A549 (cell line): ENCODE measurements around the gene AFF2. TPM values are rescaled to one million over a fixed set of nuclear protein-coding genes. Genes with fewer than 3 reads are reported as not detected.

Experiments used
- ATAC-seq, 2 experiments: fragments of 200-7000 bp in 1 of 2; fragments of >200 bp in 1 of 2; cut with Nextera tagmentation in 1 of 2; cut with Tn5 transposase in 1 of 2; 3 replicates each; pipeline versions ENCODE4 v1.8.0 to v1.9.1; 2018 to 2020; ENCODE audit warnings: mild to moderate bottlenecking in 1 of 2, moderate library complexity in 1 of 2
- CTCF ChIA-PET: fragments of 300-600 bp; sonication (Branson Sonifier 250); formaldehyde crosslinking; extraction: SDS; loops from one replicate; lab custom pipeline; 2021; ENCODE audit warnings: antibody characterized with exemption, inconsistent platforms; lab: Yijun Ruan, JAX
- POLR2A ChIA-PET: fragments of 350-600 bp; formaldehyde crosslinking; extraction: SDS; loops from one replicate; lab custom pipeline; 2021; ENCODE audit warnings: antibody characterized with exemption, inconsistent platforms; lab: Yijun Ruan, JAX
- DNase-seq, 2 experiments: peaks; one replicate each; pipeline versions ENCODE4 v3.0.0 to v3.0.0-alpha.2; 2011 to 2016; ENCODE audit warnings: low read depth in 1 of 2, low spot score in 1 of 2
- FAIRE-seq: peaks from 2 replicates; lab custom pipeline; 2011; peaks lifted over from hg19 to GRCh38; lab: Jason Lieb, UNC
- H3K27ac ChIP-seq, 2 experiments: fragments of >200 bp; sonication (Bioruptor Twin); formaldehyde crosslinking; 3 replicates each; pipeline ENCODE4 v1.5.1; 2016 to 2017
- H3K4me1 ChIP-seq: fragments of >200 bp; sonication (Bioruptor Twin); formaldehyde crosslinking; 3 replicates; pipeline ENCODE4 v1.6.1; 2016
- H3K4me2 ChIP-seq: fragments of >200 bp; sonication (Bioruptor Twin); formaldehyde crosslinking; 3 replicates; pipeline ENCODE4 v1.6.1; 2016
- H3K4me3 ChIP-seq: fragments of >200 bp; sonication (Bioruptor Twin); formaldehyde crosslinking; 3 replicates; pipeline ENCODE4 v1.5.1; 2016
- H3K9me3 ChIP-seq: fragments of >200 bp; sonication (Bioruptor Twin); formaldehyde crosslinking; 3 replicates; pipeline ENCODE4 v1.6.1; 2016
- CBX2 ChIP-seq: fragments of 200-600 bp; sonication (generic); IDR thresholded peaks from 2 replicates; pipeline ENCODE4 v1.6.1; 2016; ENCODE audit warnings: low read depth, mild to moderate bottlenecking, borderline replicate concordance
- CBX8 ChIP-seq: fragments of 200-600 bp; sonication (generic); IDR thresholded peaks from 2 replicates; pipeline ENCODE4 v1.6.1; 2016
- E2F6 ChIP-seq: IDR thresholded peaks from 2 replicates; pipeline ENCODE4 v1.6.1; 2012; ENCODE audit warnings: low read depth, borderline replicate concordance
- ELK1 ChIP-seq: fragments of 150-350 bp; IDR thresholded peaks from 2 replicates; pipeline ENCODE4 v1.6.1; 2014; ENCODE audit warnings: low read depth, mild to moderate bottlenecking, low read length
- ESRRA ChIP-seq: fragments of 150-350 bp; IDR thresholded peaks from 2 replicates; pipeline ENCODE4 v1.6.1; 2014; ENCODE audit warnings: mild to moderate bottlenecking, low read length, borderline replicate concordance
- FOSB ChIP-seq: fragments of 250-450 bp; sonication (Bioruptor Pico); IDR thresholded peaks from 2 replicates; pipeline ENCODE4 v1.5.0; 2020; ENCODE audit warnings: mild to moderate bottlenecking, moderate library complexity
- FOSL2 ChIP-seq, 2 experiments: fragments of 450-650 bp in 1 of 2; fragments of >200 bp in 1 of 2; sonication (Bioruptor Twin) in 1 of 2; formaldehyde crosslinking; IDR thresholded peaks; 2 replicates each; pipeline versions ENCODE4 v1.5.0 to v1.6.1; 2016 to 2020; ENCODE audit warnings: mild to moderate bottlenecking in 1 of 2, moderate library complexity in 1 of 2
- GATA3 ChIP-seq: IDR thresholded peaks from 2 replicates; pipeline ENCODE4 v1.6.1; 2012; ENCODE audit warnings: borderline replicate concordance
- HEYL ChIP-seq: fragments of 250-450 bp; sonication (Bioruptor Pico); IDR thresholded peaks from 2 replicates; pipeline ENCODE4 v1.8.0; 2021; ENCODE audit warnings: mild to moderate bottlenecking, moderate library complexity
- HOXB13 ChIP-seq: fragments of 250-450 bp; sonication (Bioruptor Pico); IDR thresholded peaks from 2 replicates; pipeline ENCODE4 v1.5.0; 2020; ENCODE audit warnings: low read depth, mild to moderate bottlenecking, moderate library complexity
- HOXB5 ChIP-seq: fragments of 250-450 bp; sonication (Bioruptor Pico); IDR thresholded peaks from 2 replicates; pipeline ENCODE4 v1.5.0; 2020; ENCODE audit warnings: mild to moderate bottlenecking, moderate library complexity
- JUN ChIP-seq, 2 experiments: fragments of >200 bp; sonication (Bioruptor Twin); formaldehyde crosslinking; IDR thresholded peaks; 2 replicates in 1 of 2; 3 replicates in 1 of 2; pipeline ENCODE4 v1.6.1; 2016 to 2017
- JUNB ChIP-seq: fragments of >200 bp; sonication (Bioruptor Twin); formaldehyde crosslinking; IDR thresholded peaks from 2 replicates; pipeline ENCODE4 v1.6.1; 2016
- NPAS2 ChIP-seq: fragments of 250-450 bp; sonication (Bioruptor Pico); IDR thresholded peaks from 2 replicates; pipeline ENCODE4 v1.8.0; 2022; ENCODE audit warnings: mild to moderate bottlenecking, moderate library complexity, borderline replicate concordance
- NR3C1 ChIP-seq: fragments of >200 bp; sonication (Bioruptor Twin); formaldehyde crosslinking; IDR thresholded peaks from 3 replicates; pipeline ENCODE4 v1.6.1; 2017
- POLR2AphosphoS2 ChIP-seq: conservative IDR thresholded peaks from 2 replicates; pipeline ENCODE4 v1.6.1; 2012; ENCODE audit warnings: low read length, improper control_type of control experiment, inconsistent platforms
- RAD21 ChIP-seq, 2 experiments: fragments of >200 bp in 1 of 2; sonication (Bioruptor Twin) in 1 of 2; formaldehyde crosslinking in 1 of 2; IDR thresholded peaks in 1 of 2; conservative IDR thresholded peaks in 1 of 2; 2 replicates in 1 of 2; 3 replicates in 1 of 2; pipeline ENCODE4 v1.6.1; 2012 to 2018; ENCODE audit warnings: inconsistent platforms in 1 of 2
- RARB ChIP-seq: fragments of 250-450 bp; sonication (Bioruptor Pico); IDR thresholded peaks from 2 replicates; pipeline ENCODE4 v1.8.0; 2021; ENCODE audit warnings: mild to moderate bottlenecking, moderate library complexity
- TP53 ChIP-seq: fragments of 250-450 bp; sonication (Bioruptor Pico); IDR thresholded peaks from 2 replicates; pipeline ENCODE4 v1.5.0; 2021; ENCODE audit warnings: mild to moderate bottlenecking, moderate library complexity
- ZC3H11A ChIP-seq: fragments of 450-650 bp; IDR thresholded peaks from 2 replicates; pipeline ENCODE4 v1.6.1; 2014; ENCODE audit warnings: antibody characterized with exemption, mild to moderate bottlenecking
- WGBS: methylation state at CpG from one replicate; pipeline ENCODE4 v1.1.6; 2017; ENCODE audit errors: missing lambda C conversion rate; 5-methylcytosine and 5-hydroxymethylcytosine counted together
- polyA plus RNA-seq, 4 experiments: library from polyadenylated mRNA; depleted of rRNA in 3 of 4; stranded (reverse); fragments of >200 nt; fragmentation: RNase III in 1 of 4; extraction: RNeasy Plus Mini Kit Qiagen cat#74134 plus additional on column Dnase treatment in 1 of 4; gene quantifications; 2 replicates in 3 of 4; 3 replicates in 1 of 4; pipeline ENCODE4 v1.2.3, GENCODE V29; 2011 to 2017
- TF ChIP-seq, protein P1 (sequence below): fragments of >200 bp; sonication (Bioruptor Twin); formaldehyde crosslinking; IDR thresholded peaks from 3 replicates; pipeline ENCODE4 v1.5.1; 2016
- TF ChIP-seq, protein P2 (sequence below): IDR thresholded peaks from 2 replicates; pipeline ENCODE4 v1.6.1; 2012

Gene AFF2
- polyA plus RNA-seq, 2 of the 4 experiments (the other 2 are of a cell fraction) = 0.04 TPM; not detected in 1

DNA sequence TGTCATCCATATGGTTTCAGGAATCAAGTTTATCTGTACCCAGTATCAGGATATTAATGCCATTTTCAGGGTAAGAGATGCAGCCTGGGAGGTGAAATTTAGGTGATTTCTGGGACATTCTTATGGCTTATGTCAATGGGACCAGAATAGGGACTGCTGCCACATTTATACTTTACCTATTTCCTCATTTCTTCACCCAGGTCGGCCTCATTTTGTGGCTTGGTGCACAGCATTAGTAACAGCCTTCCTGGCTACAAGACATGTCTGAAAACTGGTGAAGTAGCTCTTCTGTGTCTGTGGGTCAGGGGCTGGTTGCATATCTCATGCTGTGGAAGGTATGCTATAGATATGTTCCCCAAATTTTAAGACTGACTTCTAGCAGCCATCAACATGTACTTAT is 284.8 kb downstream of the AFF2 start:
- Histone ChIP-seq H3K4me1 (no peaks in the 10 kb centered on the region), H3K27ac (no peak overlapping the region), H3K9me3 (no peaks in the 10 kb centered on the region), H3K4me2 (no peak overlapping the region), H3K4me3 (no peak overlapping the region)
- TF ChIP-seq JUN (IDR thresholded peaks at IDR 0.05) (no peak), FOSL2 (IDR thresholded peaks at IDR 0.05) (no peak), FOSL2 (CRISPR knock-in tag; IDR thresholded peaks at IDR 0.05) (no peak), TP53 (CRISPR knock-in tag) (no peak), GATA3 (no peak), NPAS2 (CRISPR knock-in tag) (no peak), ELK1 (no peak), RARB (CRISPR knock-in tag) (no peak), FOSB (no peak), HOXB13 (CRISPR knock-in tag) (no peak), ESRRA (no peak), HOXB5 (no peak), CBX2 (no peak), HEYL (CRISPR knock-in tag) (no peak), POLR2AphosphoS2 (no peak)
- TF ChIP-seq, protein P1, sequence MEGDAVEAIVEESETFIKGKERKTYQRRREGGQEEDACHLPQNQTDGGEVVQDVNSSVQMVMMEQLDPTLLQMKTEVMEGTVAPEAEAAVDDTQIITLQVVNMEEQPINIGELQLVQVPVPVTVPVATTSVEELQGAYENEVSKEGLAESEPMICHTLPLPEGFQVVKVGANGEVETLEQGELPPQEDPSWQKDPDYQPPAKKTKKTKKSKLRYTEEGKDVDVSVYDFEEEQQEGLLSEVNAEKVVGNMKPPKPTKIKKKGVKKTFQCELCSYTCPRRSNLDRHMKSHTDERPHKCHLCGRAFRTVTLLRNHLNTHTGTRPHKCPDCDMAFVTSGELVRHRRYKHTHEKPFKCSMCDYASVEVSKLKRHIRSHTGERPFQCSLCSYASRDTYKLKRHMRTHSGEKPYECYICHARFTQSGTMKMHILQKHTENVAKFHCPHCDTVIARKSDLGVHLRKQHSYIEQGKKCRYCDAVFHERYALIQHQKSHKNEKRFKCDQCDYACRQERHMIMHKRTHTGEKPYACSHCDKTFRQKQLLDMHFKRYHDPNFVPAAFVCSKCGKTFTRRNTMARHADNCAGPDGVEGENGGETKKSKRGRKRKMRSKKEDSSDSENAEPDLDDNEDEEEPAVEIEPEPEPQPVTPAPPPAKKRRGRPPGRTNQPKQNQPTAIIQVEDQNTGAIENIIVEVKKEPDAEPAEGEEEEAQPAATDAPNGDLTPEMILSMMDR = no peak
- POLR2A ChIA-PET = interaction anchor here (0.5 kb wide), 1 partner anchor 12 kb away, joined by 10 read pairs; no protein-coding TSS in a partner anchor
- FAIRE-seq = no peak
- ATAC-seq = no peak
- CTCF ChIA-PET = no interaction called here
- WGBS = 0% methylated on average over 1 of the region's 1 CpG
- DNase-seq = no peak

- Histone ChIP-seq H3K9me3 (no peaks in the 10 kb centered on the region), H3K4me3 (no peak overlapping the region), H3K4me2 (no peak overlapping the region)
- ATAC-seq (no peak), DNase-seq (no peak)
- CTCF ChIA-PET = no interaction called here
- no peak for TF ChIP-seq E2F6
- no peak for TF ChIP-seq RAD21 (conservative IDR thresholded peaks at IDR 0.05 in 1 of 2, IDR thresholded peaks at IDR 0.05 in 1 of 2)
- no peak for TF ChIP-seq JUN (IDR thresholded peaks at IDR 0.05)
- TF ChIP-seq ZC3H11A = no peak
- TF ChIP-seq NR3C1 = no peak
- TF ChIP-seq GATA3 = no peak
- TF ChIP-seq HOXB5 = no peak
- TF ChIP-seq, protein P2, sequence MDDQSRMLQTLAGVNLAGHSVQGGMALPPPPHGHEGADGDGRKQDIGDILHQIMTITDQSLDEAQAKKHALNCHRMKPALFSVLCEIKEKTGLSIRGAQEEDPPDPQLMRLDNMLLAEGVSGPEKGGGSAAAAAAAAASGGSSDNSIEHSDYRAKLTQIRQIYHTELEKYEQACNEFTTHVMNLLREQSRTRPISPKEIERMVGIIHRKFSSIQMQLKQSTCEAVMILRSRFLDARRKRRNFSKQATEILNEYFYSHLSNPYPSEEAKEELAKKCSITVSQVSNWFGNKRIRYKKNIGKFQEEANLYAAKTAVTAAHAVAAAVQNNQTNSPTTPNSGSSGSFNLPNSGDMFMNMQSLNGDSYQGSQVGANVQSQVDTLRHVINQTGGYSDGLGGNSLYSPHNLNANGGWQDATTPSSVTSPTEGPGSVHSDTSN = no peak
- TF ChIP-seq CBX8 = no peak
- TF ChIP-seq FOSL2 (IDR thresholded peaks at IDR 0.05) = no peak
- TF ChIP-seq FOSL2 (CRISPR knock-in tag; IDR thresholded peaks at IDR 0.05) = no peak
- no peak for TF ChIP-seq JUNB
- TF ChIP-seq CBX2 = no peak
- TF ChIP-seq, all 56 proteins: peak for 0
- POLR2A ChIA-PET = no interaction called here
- 29% methylated on average over 4 of the region's 4 CpGs for WGBS
- H3K4me1 ChIP-seq = no peaks in the 10 kb centered on the region
- H3K27ac ChIP-seq = no peak overlapping the region
- no peak for FAIRE-seq
These were observed 288.0 kb downstream of the AFF2 start for GRCh38 chrX:148788449-148788848.
